B cell (primary cell): ENCODE data around the gene ATG4D.
"Not testable (repeated sequence)": the region's sequence is repeated elsewhere in the genome, so short reads cannot be mapped to it uniquely, and the experiment has no call there.

ENCODE experiments used
- EZH2 ChIP-seq: IDR thresholded peaks from 2 replicates; pipeline ENCODE4 v1.6.1; 2012; ENCODE audit warnings: borderline replicate concordance, low read depth, mild to moderate bottlenecking, moderate library complexity, low read length; ENCODE audit not compliant: insufficient read depth, poor library complexity, severe bottlenecking
- TF ChIP-seq, protein P1 (sequence below): fragments of 200-600 bp; IDR thresholded peaks from one replicate; pipeline ENCODE4 v1.8.0; 2022; ENCODE audit warnings: antibody characterized with exemption, mild to moderate bottlenecking

DNA sequence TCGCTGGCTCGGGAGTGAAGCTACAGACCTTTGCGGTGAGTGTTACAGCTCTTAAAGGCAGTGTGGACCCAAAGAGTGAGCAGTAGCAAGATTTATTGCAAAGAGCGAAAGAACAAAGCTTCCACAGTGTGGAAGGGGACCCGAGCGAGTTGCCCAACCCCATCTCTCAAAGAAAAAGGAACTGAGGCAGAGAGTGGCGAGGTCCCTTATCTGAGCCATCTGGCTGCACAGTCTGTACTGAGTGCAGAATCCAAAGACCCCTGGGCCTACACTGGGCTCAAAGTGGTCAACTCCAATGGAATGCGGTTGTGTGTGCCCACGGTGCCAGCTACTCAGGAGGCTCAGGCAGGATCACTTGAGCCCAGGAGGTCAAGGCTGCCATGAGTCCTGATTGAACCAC, 4.7 kb upstream of the ATG4D start:
- TF ChIP-seq, protein P1, sequence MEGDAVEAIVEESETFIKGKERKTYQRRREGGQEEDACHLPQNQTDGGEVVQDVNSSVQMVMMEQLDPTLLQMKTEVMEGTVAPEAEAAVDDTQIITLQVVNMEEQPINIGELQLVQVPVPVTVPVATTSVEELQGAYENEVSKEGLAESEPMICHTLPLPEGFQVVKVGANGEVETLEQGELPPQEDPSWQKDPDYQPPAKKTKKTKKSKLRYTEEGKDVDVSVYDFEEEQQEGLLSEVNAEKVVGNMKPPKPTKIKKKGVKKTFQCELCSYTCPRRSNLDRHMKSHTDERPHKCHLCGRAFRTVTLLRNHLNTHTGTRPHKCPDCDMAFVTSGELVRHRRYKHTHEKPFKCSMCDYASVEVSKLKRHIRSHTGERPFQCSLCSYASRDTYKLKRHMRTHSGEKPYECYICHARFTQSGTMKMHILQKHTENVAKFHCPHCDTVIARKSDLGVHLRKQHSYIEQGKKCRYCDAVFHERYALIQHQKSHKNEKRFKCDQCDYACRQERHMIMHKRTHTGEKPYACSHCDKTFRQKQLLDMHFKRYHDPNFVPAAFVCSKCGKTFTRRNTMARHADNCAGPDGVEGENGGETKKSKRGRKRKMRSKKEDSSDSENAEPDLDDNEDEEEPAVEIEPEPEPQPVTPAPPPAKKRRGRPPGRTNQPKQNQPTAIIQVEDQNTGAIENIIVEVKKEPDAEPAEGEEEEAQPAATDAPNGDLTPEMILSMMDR: not testable (repeated sequence)
- TF ChIP-seq EZH2: not testable (repeated sequence)
